T-helper 9 cell (primary cell): Measurements from ENCODE around the gene ZNF48.

Experiments used
- DNase-seq: peaks from one replicate; pipeline ENCODE4 v3.0.0-alpha.2; 2020

Gene ZNF48

DNA sequence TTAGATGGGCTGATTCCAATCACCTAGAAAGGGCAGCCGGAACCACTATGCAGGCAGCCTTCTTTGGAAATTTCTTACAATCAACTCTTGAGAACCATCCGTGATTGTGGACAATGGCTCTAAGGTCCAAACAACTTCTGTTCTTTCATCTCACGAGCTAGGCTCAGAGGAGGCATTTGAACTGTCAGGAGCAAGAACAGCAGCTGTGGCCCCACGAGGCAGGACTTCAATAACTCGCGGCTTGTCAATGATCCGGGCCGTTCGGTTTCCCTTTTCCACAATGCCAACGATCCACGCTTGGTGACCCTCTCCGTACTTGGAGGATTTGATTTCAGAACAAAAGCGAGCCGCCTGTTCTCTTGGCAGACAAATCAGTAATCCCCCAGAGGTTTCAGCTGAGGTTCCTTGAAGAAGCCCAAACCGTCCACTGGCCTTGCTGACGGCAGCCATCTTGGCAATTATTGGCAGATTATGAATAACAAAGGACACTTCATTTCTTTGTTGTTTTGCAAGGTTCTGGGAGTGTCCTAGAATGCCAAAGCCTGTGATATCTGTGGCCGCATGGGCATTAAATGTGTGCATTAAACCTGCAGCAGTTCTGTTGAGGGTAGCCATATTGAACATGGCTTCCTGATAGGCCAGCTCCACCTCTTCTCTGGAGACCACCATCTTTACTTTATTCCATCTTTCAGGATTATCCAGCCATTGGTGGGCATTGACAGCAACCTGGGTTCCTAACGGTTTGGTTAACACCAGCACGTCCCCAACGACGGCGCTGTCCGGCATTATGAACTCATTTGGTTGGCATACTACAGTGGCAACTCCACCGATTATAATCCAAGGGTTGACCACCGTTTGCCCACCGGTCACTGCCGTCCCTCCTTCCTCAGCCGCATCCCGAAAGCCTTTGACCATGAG, 49.3 kb downstream of the ZNF48 start:
- no peak for DNase-seq

DNA sequence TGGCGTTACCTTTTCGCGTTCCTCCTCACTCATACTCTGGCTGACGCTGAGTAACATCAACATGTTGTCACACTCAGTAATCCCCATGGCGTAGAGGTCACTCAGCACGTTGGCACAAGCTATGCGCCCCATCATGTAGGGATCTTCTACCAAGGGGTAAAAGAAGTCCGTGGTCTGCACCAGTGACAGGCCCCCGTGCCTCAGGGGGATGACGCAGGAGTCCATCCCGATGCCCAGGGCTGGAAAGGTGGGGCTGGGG, 49.9 kb downstream of the ZNF48 start:
- no peak for DNase-seq

DNA sequence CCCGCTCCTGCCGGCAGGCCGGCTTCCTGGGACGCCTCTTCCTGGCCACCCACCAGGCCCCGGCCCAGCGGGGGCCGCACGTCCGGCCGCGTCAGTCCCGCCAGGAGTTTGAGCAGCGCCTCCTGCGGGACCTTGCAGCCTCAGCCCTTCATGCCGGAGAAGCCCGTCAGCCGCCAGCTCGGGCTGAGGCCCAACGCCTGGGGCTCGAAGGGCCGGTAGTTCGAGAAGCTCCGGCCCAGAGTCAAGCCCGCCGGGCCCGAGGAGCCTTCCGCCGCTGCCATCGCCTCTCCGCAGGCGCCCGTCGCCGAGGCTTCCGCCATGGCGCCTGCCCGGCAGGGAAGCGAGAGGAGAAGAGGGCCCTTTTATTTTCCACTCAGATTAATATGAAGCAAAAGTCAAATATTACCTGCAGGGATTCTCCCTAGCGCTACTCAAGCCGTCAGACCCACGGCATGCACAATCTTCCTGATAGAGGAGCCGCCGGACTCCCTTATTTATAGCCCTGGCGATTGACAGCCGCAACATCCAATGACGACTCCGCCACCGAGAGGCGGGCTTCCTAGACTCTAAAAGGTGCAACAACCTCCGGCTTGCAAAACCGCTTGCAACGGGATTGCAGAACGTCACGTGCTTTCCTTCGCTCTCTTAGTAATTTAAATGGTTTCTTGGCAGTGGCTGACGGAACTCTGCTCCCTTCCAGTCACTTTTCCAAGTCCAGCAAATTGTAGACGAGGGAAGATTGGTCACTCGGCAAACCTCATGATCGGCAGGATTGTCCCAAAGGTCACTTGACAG, 50.4 kb downstream of the ZNF48 start, which contains the start of gene SEPHS2:
SEPHS2 (minus strand) TSS at position 467 of the 795 bp plus-strand sequence; CDS start at position 320, 147 bp downstream.
- DNase-seq = peak; percentile 94

DNA sequence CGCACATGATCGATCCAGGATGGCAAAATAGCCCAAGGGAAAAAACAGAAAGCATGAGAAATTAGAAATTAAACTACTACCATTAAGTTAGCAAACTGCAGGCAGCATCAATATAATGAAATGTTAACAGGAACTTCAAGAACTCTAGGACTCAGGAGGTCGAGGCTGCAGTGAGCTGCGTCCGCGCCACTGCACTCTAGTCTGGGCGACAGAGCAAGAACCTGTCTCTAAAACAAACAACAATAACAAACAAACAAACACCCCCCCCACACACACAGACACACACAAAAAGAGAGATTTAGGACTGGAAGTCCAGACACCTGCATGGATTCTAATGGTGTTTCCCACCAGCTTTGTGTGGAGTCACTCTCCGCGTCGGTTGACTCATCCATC, 51.0 kb downstream of the ZNF48 start:
- no peak for DNase-seq

DNA sequence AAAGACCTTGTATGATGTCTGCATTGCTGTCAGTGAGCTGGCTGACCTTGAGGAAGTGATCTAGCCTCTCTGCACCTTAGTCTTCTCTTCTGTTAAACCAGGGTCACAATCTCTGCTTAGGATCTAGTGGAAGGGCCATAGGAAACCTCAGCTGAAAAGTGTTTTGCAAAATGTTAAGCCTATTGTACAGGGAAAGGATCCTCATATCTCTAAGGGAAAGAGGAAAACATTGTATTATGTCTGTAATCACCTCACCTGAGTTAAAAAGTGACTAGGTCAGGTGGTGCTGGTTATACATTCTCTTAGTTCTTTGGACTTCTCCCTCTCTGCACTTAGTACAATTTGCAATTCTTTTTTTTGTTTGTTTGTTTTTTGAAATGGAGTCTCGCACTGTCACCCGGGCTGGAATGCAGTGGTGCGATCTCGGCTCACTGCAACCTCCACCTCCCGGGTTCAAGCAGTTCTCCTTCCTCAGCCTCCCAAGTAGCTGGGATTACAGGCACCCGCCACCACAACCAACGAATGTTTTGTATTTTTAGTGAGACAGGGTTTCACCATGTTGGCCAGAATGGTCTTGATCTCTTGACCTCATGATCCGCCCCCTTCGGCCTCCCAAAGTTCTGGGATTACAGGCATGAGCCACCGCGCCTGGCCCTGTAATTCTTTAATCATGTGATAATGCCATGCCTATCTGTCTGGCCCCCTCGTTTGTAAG, 52.4 kb downstream of the ZNF48 start:
- no peak for DNase-seq

DNA sequence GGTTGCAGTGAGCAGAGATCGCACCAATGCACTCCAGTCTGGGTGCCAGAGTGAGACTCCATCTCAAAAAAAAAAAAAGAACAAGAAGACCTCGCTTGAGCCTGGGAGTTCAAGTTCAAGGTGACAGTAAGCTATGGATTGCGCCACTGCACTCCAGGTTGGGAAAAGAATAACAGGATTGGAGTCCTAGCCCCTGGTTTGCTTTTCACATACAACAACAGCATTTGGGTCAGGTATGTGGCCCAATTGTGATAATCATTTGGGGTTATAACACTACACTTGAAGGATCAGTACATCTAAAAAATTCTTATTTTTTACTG, 53.9 kb downstream of the ZNF48 start:
- no peak for DNase-seq
